ENCODE measurements around the gene PPP6R3.

The PPP6R3 gene, protein sequence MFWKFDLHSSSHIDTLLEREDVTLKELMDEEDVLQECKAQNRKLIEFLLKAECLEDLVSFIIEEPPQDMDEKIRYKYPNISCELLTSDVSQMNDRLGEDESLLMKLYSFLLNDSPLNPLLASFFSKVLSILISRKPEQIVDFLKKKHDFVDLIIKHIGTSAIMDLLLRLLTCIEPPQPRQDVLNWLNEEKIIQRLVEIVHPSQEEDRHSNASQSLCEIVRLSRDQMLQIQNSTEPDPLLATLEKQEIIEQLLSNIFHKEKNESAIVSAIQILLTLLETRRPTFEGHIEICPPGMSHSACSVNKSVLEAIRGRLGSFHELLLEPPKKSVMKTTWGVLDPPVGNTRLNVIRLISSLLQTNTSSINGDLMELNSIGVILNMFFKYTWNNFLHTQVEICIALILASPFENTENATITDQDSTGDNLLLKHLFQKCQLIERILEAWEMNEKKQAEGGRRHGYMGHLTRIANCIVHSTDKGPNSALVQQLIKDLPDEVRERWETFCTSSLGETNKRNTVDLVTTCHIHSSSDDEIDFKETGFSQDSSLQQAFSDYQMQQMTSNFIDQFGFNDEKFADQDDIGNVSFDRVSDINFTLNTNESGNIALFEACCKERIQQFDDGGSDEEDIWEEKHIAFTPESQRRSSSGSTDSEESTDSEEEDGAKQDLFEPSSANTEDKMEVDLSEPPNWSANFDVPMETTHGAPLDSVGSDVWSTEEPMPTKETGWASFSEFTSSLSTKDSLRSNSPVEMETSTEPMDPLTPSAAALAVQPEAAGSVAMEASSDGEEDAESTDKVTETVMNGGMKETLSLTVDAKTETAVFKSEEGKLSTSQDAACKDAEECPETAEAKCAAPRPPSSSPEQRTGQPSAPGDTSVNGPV

DNA sequence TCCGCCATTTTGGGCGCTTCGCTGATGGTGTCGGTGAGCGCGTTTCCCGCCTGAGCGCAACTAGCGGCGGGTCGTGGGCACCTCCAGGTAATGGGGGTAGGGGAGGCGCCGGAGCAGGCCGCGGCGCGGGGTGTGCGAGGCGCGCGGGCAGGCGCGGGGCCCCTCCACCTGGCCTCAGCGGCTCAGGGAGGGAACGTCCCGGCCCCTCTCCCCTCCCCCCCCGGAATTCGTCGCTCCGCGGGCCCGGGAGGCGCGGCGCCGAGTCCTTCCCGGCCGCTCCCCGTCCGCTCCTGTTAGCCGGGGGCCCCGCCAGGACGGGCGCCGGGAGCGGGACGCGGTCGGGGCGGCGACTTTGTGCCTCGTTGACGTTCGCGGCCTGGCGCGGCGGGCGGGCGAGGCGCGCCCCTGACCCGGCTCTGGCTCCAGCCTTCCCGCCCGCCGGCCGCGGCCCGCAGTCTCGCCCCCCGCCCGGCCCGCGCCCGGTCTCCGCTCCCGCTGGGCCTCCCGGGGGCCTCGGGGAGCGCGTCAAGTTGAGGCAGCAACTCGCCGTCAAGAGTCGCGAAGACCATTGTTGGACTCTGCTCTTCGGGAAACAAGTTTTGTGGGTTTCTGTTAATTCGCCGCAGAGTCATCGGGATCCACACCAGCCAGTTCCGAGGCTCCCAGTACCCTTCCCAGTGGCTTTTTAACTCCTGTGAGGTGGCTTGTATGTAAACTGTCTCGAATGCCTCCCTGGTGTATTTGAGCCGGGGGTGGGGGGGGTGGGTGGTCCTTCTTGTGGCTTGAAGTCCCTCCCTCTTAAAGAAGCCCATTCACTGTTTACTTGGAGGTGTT, at the start of gene PPP6R3:
TSS of gene PPP6R3 (plus strand) at position 12 of the 834 bp plus-strand sequence. CDS start 76,913 bp downstream, outside the sequence.
- H3K27me3 ChIP-seq (ENCODE audit: control insufficient read depth, insufficient read depth, low read length) = no peaks in the 10 kb centered on the region
- no peak for DNase-seq (ENCODE audit: low read depth, low spot score)

DNA sequence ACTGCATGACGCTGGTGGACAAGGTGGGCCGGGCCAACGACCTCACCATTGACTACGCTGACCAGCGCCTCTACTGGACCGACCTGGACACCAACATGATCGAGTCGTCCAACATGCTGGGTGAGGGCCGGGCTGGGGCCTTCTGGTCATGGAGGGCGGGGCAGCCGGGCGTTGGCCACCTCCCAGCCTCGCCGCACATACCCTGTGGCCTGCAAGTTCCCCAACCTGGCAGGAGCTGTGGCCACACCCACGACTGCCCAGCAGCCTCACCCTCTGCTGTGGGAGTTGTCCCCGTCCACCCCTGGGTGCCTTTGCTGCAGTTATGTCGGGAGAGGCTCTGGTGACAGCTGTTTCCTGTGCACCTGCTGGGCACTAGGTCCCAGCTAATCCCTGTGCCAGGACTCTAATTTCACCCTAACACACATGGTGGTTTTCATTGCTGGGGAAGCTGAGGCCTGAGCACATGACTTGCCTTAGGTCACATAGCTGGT, 49.0 kb upstream of the PPP6R3 start:
- WGBS (ENCODE audit: insufficient coverage, insufficient read length) = no CpG with 5 or more reads among the region's 17 CpGs
- Histone ChIP-seq H3K36me3 (ENCODE audit: control insufficient read depth, insufficient read depth, low read length) (peaks cover 28% of the 10 kb centered on the region), H3K9me3 (ENCODE audit: control insufficient read depth, insufficient read depth, low read length) (no peaks in the 10 kb centered on the region), H3K4me1 (ENCODE audit: control insufficient read depth, insufficient read depth, low read length) (no peaks in the 10 kb centered on the region), H3K27ac (ENCODE audit: low read length) (no peak overlapping the region), H3K27me3 (ENCODE audit: control insufficient read depth, insufficient read depth, low read length) (no peaks in the 10 kb centered on the region), H3K4me3 (ENCODE audit: low read length) (no peak overlapping the region)
- DNase-seq (ENCODE audit: low read depth, low spot score) = no peak

More for the DNA sequence above, at the start of gene PPP6R3:
- H3K4me1 ChIP-seq (ENCODE audit: control insufficient read depth, insufficient read depth, low read length) = no peaks in the 10 kb centered on the region
- H3K27ac ChIP-seq (ENCODE audit: low read length) = no peak within 1 kb of the TSS
- H3K4me3 ChIP-seq (ENCODE audit: low read length) = peak within 1 kb of the TSS; percentile 88
- no peaks in the 10 kb centered on the region for H3K9me3 ChIP-seq (ENCODE audit: control insufficient read depth, insufficient read depth, low read length)
- no CpG with 5 or more reads among the region's 92 CpGs for WGBS (ENCODE audit: insufficient coverage, insufficient read length)
- H3K36me3 ChIP-seq (ENCODE audit: control insufficient read depth, insufficient read depth, low read length) = no peaks in the 10 kb centered on the region

DNA sequence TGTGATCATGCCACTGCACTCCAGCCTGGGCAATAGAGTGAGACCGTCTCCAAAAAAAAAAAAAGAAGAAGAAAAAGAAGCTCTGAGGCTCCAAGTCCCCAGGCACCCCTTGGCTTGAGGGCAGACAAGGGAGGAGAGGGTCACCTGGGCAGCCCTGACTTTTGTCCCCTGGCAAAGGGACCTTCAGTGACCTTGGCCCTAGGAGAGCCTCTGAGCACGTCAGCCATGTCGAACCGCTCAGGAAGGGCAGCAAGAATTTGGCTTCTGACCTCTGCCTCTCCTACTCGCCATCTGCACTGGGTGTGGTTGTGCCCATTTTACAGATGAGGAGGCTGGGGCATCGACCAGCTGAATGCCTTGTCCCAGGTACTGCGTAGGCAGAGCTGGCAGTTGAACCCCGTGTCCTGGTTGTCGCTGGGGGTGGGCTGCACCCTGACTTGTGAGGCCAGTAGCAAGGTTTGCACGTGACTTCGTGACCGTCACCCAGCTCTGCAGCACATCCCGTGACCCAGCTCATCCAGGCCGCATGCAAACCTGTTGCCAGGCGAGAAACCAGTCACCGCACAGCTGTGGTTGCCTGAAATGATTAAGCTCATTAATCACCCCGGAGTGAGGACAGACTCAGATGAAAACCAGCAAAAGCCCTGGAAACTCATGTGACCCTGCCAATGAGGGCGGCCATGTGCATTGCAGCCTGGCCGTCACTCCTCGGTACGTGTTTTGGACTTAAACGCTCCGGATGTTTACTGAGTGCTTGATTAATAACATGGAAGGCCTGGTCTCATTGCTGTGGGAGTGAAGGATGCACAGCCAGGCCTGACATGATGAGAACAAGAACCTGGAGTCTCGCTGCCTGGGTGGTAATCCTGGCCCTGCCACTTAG, 47.7 kb upstream of the PPP6R3 start:
- no peak for DNase-seq (ENCODE audit: low read depth, low spot score)
- Histone ChIP-seq H3K4me1 (ENCODE audit: control insufficient read depth, insufficient read depth, low read length) (no peaks in the 10 kb centered on the region), H3K4me3 (ENCODE audit: low read length) (no peak overlapping the region), H3K36me3 (ENCODE audit: control insufficient read depth, insufficient read depth, low read length) (peaks cover 27% of the 10 kb centered on the region), H3K27me3 (ENCODE audit: control insufficient read depth, insufficient read depth, low read length) (no peaks in the 10 kb centered on the region), H3K27ac (ENCODE audit: low read length) (no peak overlapping the region), H3K9me3 (ENCODE audit: control insufficient read depth, insufficient read depth, low read length) (no peaks in the 10 kb centered on the region)
- no CpG with 5 or more reads among the region's 24 CpGs for WGBS (ENCODE audit: insufficient coverage, insufficient read length)

DNA sequence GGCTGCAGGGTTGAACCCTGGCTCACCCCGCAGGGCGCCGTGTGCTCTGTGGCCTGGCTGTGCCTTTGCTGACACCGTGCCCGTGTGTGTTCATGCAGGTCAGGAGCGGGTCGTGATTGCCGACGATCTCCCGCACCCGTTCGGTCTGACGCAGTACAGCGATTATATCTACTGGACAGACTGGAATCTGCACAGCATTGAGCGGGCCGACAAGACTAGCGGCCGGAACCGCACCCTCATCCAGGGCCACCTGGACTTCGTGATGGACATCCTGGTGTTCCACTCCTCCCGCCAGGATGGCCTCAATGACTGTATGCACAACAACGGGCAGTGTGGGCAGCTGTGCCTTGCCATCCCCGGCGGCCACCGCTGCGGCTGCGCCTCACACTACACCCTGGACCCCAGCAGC, 47.0 kb upstream of the PPP6R3 start:
- H3K36me3 ChIP-seq (ENCODE audit: control insufficient read depth, insufficient read depth, low read length) = peaks cover 27% of the 10 kb centered on the region
- H3K9me3 ChIP-seq (ENCODE audit: control insufficient read depth, insufficient read depth, low read length) = no peaks in the 10 kb centered on the region
- H3K27ac ChIP-seq (ENCODE audit: low read length) = no peak overlapping the region
- H3K4me3 ChIP-seq (ENCODE audit: low read length) = no peak overlapping the region
- DNase-seq (ENCODE audit: low read depth, low spot score) = no peak
- no peaks in the 10 kb centered on the region for H3K27me3 ChIP-seq (ENCODE audit: control insufficient read depth, insufficient read depth, low read length)
- H3K4me1 ChIP-seq (ENCODE audit: control insufficient read depth, insufficient read depth, low read length) = no peaks in the 10 kb centered on the region
- no CpG with 5 or more reads among the region's 27 CpGs for WGBS (ENCODE audit: insufficient coverage, insufficient read length)

DNA sequence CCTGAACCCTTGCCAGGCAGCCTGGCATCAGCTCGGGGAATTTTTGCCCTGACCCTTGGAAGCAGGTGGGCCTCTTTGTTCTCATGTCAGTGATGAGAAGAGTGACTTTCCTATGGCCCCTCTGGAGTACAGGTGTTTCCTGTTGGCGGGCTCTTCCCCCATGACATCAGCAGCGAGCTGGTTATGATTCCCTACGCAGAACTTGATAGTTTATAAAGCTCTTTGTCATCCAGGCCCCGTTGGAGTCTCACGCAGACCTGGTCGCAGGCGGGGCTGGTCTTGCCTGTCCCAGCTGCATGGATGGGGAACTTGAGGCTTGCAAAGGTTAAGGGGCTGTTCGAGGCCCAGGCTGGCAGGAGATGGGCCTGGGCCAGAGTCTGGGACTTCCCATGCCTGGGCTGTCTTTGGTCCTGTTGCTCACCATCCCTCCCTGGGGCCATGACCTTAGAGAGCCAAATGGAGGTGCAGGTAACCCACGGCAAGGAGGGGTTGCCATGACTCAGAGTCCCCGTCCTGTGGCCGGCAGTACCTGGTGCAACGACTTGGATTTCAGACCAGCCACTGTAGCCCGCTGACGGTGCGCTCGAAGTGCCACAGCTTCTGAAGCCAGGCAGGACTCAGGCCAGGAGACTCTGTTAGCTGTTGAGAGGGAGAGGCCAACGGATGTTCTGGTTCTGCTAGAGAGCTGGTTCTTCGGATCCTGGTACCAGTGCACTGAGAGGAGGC, 45.9 kb upstream of the PPP6R3 start:
- no peak for DNase-seq (ENCODE audit: low read depth, low spot score)
- Histone ChIP-seq H3K27me3 (ENCODE audit: control insufficient read depth, insufficient read depth, low read length) (no peaks in the 10 kb centered on the region), H3K27ac (ENCODE audit: low read length) (no peak overlapping the region), H3K36me3 (ENCODE audit: control insufficient read depth, insufficient read depth, low read length) (peaks cover 27% of the 10 kb centered on the region), H3K4me1 (ENCODE audit: control insufficient read depth, insufficient read depth, low read length) (no peaks in the 10 kb centered on the region), H3K4me3 (ENCODE audit: low read length) (no peak overlapping the region), H3K9me3 (ENCODE audit: control insufficient read depth, insufficient read depth, low read length) (no peaks in the 10 kb centered on the region)
- no CpG with 5 or more reads among the region's 19 CpGs for WGBS (ENCODE audit: insufficient coverage, insufficient read length)

DNA sequence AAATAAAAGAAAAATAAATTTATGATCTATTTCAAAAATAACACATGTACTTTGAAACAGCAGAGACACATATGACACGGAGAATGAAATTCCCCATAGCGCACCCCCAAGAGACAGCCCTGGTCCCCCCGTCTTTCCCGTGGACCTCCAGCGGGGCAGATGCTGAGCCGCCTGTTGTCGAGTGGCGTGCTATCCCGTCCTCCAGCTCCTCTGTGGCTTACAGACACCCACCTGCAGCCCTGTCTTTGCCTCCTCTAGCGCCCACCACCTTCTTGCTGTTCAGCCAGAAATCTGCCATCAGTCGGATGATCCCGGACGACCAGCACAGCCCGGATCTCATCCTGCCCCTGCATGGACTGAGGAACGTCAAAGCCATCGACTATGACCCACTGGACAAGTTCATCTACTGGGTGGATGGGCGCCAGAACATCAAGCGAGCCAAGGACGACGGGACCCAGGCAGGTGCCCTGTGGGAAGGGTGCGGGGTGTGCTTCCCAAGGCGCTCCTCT, 44.4 kb upstream of the PPP6R3 start:
- H3K4me3 ChIP-seq (ENCODE audit: low read length) = no peak overlapping the region
- no peaks in the 10 kb centered on the region for H3K27me3 ChIP-seq (ENCODE audit: control insufficient read depth, insufficient read depth, low read length)
- H3K4me1 ChIP-seq (ENCODE audit: control insufficient read depth, insufficient read depth, low read length) = no peaks in the 10 kb centered on the region
- no peak for DNase-seq (ENCODE audit: low read depth, low spot score)
- WGBS (ENCODE audit: insufficient coverage, insufficient read length) = no CpG with 5 or more reads among the region's 22 CpGs
- no peak overlapping the region for H3K27ac ChIP-seq (ENCODE audit: low read length)
- peaks cover 25% of the 10 kb centered on the region for H3K36me3 ChIP-seq (ENCODE audit: control insufficient read depth, insufficient read depth, low read length)
- H3K9me3 ChIP-seq (ENCODE audit: control insufficient read depth, insufficient read depth, low read length) = no peaks in the 10 kb centered on the region

DNA sequence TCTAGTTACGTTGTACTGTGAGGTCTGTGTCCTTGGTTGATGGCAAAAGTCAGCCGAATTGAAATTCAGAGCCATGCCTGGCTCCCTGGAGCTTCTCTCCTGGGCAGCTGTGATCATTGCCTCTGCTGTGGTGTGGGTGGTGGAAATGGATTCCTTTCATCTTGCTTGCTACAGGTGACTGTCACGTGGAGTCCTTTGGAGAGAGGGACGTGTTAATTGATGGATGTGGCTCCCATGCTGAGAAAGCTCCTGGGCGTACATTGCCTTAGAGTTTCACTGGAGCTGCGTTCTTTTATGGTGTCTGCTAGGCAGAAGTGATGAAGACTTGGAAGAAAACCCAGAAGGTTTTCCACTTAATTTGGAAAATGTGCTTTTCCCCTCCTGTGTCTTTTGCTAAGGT, 41.9 kb upstream of the PPP6R3 start:
- DNase-seq (ENCODE audit: low read depth, low spot score) = no peak
- Histone ChIP-seq H3K27me3 (ENCODE audit: control insufficient read depth, insufficient read depth, low read length) (no peaks in the 10 kb centered on the region), H3K36me3 (ENCODE audit: control insufficient read depth, insufficient read depth, low read length) (peaks cover 13% of the 10 kb centered on the region), H3K4me1 (ENCODE audit: control insufficient read depth, insufficient read depth, low read length) (no peaks in the 10 kb centered on the region), H3K9me3 (ENCODE audit: control insufficient read depth, insufficient read depth, low read length) (no peaks in the 10 kb centered on the region), H3K4me3 (ENCODE audit: low read length) (no peak overlapping the region), H3K27ac (ENCODE audit: low read length) (no peak overlapping the region)
- WGBS (ENCODE audit: insufficient coverage, insufficient read length) = no CpG with 5 or more reads among the region's 6 CpGs

DNA sequence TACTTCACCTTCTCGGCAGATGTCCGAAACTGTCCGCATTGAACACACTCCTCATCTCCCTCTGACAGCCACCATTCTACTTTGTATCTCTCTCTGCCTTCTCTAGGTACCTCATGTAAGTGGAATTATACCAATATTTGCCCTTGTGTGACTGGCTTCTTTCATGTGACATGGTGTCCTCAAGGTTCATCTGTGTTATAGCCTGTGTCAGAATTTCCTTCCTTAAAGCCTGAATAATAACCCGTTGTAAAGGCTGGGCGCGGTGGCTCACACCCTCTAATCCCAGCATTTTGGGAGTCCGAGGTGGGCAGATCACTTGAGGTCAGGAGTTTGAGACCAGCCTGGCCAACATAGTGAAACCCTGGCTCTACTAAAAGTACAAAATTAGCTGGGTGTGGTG, 40.4 kb upstream of the PPP6R3 start:
- Histone ChIP-seq H3K27ac (ENCODE audit: low read length) (no peak overlapping the region), H3K9me3 (ENCODE audit: control insufficient read depth, insufficient read depth, low read length) (no peaks in the 10 kb centered on the region), H3K27me3 (ENCODE audit: control insufficient read depth, insufficient read depth, low read length) (no peaks in the 10 kb centered on the region), H3K4me1 (ENCODE audit: control insufficient read depth, insufficient read depth, low read length) (no peaks in the 10 kb centered on the region), H3K4me3 (ENCODE audit: low read length) (no peak overlapping the region), H3K36me3 (ENCODE audit: control insufficient read depth, insufficient read depth, low read length) (peaks cover 7% of the 10 kb centered on the region)
- WGBS (ENCODE audit: insufficient coverage, insufficient read length) = no CpG with 5 or more reads among the region's 7 CpGs
- DNase-seq (ENCODE audit: low read depth, low spot score) = no peak

DNA sequence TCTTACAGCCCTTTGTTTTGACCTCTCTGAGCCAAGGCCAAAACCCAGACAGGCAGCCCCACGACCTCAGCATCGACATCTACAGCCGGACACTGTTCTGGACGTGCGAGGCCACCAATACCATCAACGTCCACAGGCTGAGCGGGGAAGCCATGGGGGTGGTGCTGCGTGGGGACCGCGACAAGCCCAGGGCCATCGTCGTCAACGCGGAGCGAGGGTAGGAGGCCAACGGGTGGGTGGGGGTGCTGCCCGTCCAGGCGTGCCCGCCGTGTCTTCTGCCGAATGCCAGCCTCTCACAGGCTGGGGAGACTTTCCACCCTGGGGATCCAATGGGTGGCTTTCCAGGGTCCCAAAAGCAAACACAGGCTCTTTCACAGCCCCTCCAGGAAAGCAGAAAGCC, 37.1 kb upstream of the PPP6R3 start:
- no CpG with 5 or more reads among the region's 21 CpGs for WGBS (ENCODE audit: insufficient coverage, insufficient read length)
- H3K36me3 ChIP-seq (ENCODE audit: control insufficient read depth, insufficient read depth, low read length) = peaks cover 18% of the 10 kb centered on the region

More for the DNA sequence above, 37.1 kb upstream of the PPP6R3 start:
- H3K9me3 ChIP-seq (ENCODE audit: control insufficient read depth, insufficient read depth, low read length) = no peaks in the 10 kb centered on the region
- H3K27me3 ChIP-seq (ENCODE audit: control insufficient read depth, insufficient read depth, low read length) = no peaks in the 10 kb centered on the region
- no peak for DNase-seq (ENCODE audit: low read depth, low spot score)
- no peak overlapping the region for H3K27ac ChIP-seq (ENCODE audit: low read length)
- no peak overlapping the region for H3K4me3 ChIP-seq (ENCODE audit: low read length)
- no peaks in the 10 kb centered on the region for H3K4me1 ChIP-seq (ENCODE audit: control insufficient read depth, insufficient read depth, low read length)

All from iPS DF 6.9 (cell line).